GM12878 (cell line): Measurements from ENCODE around the gene BMI1.

Experiments used
- CTCF ChIP-seq, 3 experiments: IDR thresholded peaks in 2 of 3; conservative IDR thresholded peaks in 1 of 3; 2 replicates each; pipeline ENCODE4 v1.5.1; 2011; ENCODE audit warnings: low read depth in 3 of 3, low read length in 3 of 3, mild to moderate bottlenecking in 3 of 3, control low read depth in 2 of 3, moderate library complexity in 2 of 3, inconsistent platforms in 1 of 3, mixed read lengths in 1 of 3; ENCODE audit not compliant: control insufficient read depth in 2 of 3, insufficient read depth in 1 of 3; ENCODE audit errors: extremely low read depth in 1 of 3
- ELK1 ChIP-seq: IDR thresholded peaks from 2 replicates; pipeline ENCODE4 v1.6.1; 2012; ENCODE audit warnings: low read depth, low read length, improper control_type of control experiment
- POLR2A ChIP-seq: IDR thresholded peaks from 2 replicates; pipeline ENCODE4 v1.6.1; 2011; ENCODE audit warnings: low read depth, mild to moderate bottlenecking, low read length
- RB1 ChIP-seq: fragments of 450-650 bp; formaldehyde crosslinking; IDR thresholded peaks from 2 replicates; pipeline ENCODE4 v1.6.1; 2017; ENCODE audit warnings: mild to moderate bottlenecking, borderline replicate concordance
- SIN3A ChIP-seq: IDR thresholded peaks from 2 replicates; pipeline ENCODE4 v1.6.1; 2012; ENCODE audit warnings: low read depth, low read length, improper control_type of control experiment
- SMAD1 ChIP-seq: fragments of 450-650 bp; IDR thresholded peaks from 2 replicates; pipeline ENCODE4 v1.6.1; 2018; ENCODE audit warnings: mild to moderate bottlenecking, low read depth; ENCODE audit not compliant: partially characterized antibody
- SP1 ChIP-seq: IDR thresholded peaks from one replicate; pipeline ENCODE4 v1.6.1; 2011; ENCODE audit warnings: low read depth, low read length
- TAF1 ChIP-seq: IDR thresholded peaks from 2 replicates; pipeline ENCODE4 v1.6.1; 2011; ENCODE audit warnings: mild to moderate bottlenecking, low read depth, low read length, borderline replicate concordance

- no peak for TF ChIP-seq SIN3A
- TF ChIP-seq TAF1: no peak
- TF ChIP-seq ELK1: no peak
- no peak for TF ChIP-seq CTCF (IDR thresholded peaks at IDR 0.05 in 2 of 3, conservative IDR thresholded peaks at IDR 0.05 in 1 of 3; ENCODE audit: control insufficient read depth in 2 of 3, extremely low read depth in 1 of 3, insufficient read depth in 1 of 3, low read depth in 3 of 3, low read length in 3 of 3)
- TF ChIP-seq RB1: no peak
- TF ChIP-seq SMAD1: no peak
- no peak for TF ChIP-seq SP1
- no peak for TF ChIP-seq POLR2A
These were observed 11.5 kb upstream of the BMI1 start for GRCh38 chr10:22309180-22310000.
